ENCODE measurements around the gene ZNF593OS. TPM values are rescaled to one million over a fixed set of nuclear protein-coding genes. Genes with fewer than 3 reads are reported as not detected.

Gene ZNF593OS
- total RNA-seq, 1 donor from 2014 or later = not detected

GRCh38 chr1:26162220-26162709 lies 9.4 kb downstream of the ZNF593OS start:
- ATAC-seq (no peak), DNase-seq (ENCODE audit: low spot score) (no peak)
- intact Hi-C loops (cut with DNase I) = no loop called here

GRCh38 chr1:26161415-26162219 lies 10.0 kb downstream of the ZNF593OS start:
- ATAC-seq (peak; percentile 28), DNase-seq (ENCODE audit: low spot score) (no peak)
- intact Hi-C loops (cut with DNase I) = no loop called here

GRCh38 chr1:26160527-26161414 lies 10.9 kb downstream of the ZNF593OS start:
- DNase-seq (ENCODE audit: low spot score) (no peak), ATAC-seq (no peak)
- intact Hi-C loops (cut with DNase I) = no loop called here

GRCh38 chr1:26159743-26160039 lies 11.9 kb downstream of the ZNF593OS start:
- DNase-seq (ENCODE audit: low spot score) (no peak), ATAC-seq (no peak)
- intact Hi-C loops (cut with DNase I) = no loop called here

GRCh38 chr1:26158908-26159742 lies 12.5 kb downstream of the ZNF593OS start, which contains the start of gene FAM110D:
Gene FAM110D (plus strand): TSS chr1:26159079. CDS start chr1:26161292, 2,213 bp downstream.
- intact Hi-C loops (cut with DNase I) = no loop called here
- DNase-seq (ENCODE audit: low spot score) (peak; percentile 36), ATAC-seq (no peak)

- ATAC-seq (no peak), DNase-seq (ENCODE audit: low spot score) (peak; percentile 17)
- intact Hi-C loops (cut with DNase I) = no loop called here
These were observed 13.2 kb downstream of the ZNF593OS start for GRCh38 chr1:26158271-26158907.

- DNase-seq (ENCODE audit: low spot score) (peak; percentile 58), ATAC-seq (no peak)
- intact Hi-C loops (cut with DNase I) = no loop called here
These were observed 15.2 kb downstream of the ZNF593OS start for GRCh38 chr1:26156285-26157038.

GRCh38 chr1:26155370-26156284 lies 16.0 kb downstream of the ZNF593OS start:
- ATAC-seq (no peak), DNase-seq (ENCODE audit: low spot score) (peak; percentile 51)
- intact Hi-C loops (cut with DNase I) = no loop called here

- no peak for ATAC-seq
- intact Hi-C loops (cut with DNase I) = loop anchor here (5.0 kb wide), 1 partner anchor 117 kb away; no protein-coding TSS in a partner anchor
- DNase-seq (ENCODE audit: low spot score) = peak; percentile 47
These were observed 16.9 kb downstream of the ZNF593OS start for GRCh38 chr1:26154750-26155149.

GRCh38 chr1:26153966-26154532 lies 17.6 kb downstream of the ZNF593OS start:
- DNase-seq (ENCODE audit: low spot score) = peak; percentile 30
- no peak for ATAC-seq
- intact Hi-C loops (cut with DNase I) = loop anchor here (5.0 kb wide), 1 partner anchor 117 kb away; no protein-coding TSS in a partner anchor

GRCh38 chr1:26148887-26149286 lies 22.7 kb downstream of the ZNF593OS start:
- DNase-seq (ENCODE audit: low spot score) (no peak), ATAC-seq (no peak)
- intact Hi-C loops (cut with DNase I) = loop anchor here (5.0 kb wide), 1 partner anchor 42 kb away; no protein-coding TSS in a partner anchor

GRCh38 chr1:26145960-26146294 lies 25.7 kb downstream of the ZNF593OS start:
- DNase-seq (ENCODE audit: low spot score) (no peak), ATAC-seq (no peak)
- intact Hi-C loops (cut with DNase I) = loop anchor here (5.0 kb wide), 1 partner anchor 39 kb away; no protein-coding TSS in a partner anchor

- intact Hi-C loops (cut with DNase I) = loop anchor here (5.0 kb wide), 1 partner anchor 38 kb away; no protein-coding TSS in a partner anchor
- peak; percentile 91 for ATAC-seq
These were observed 26.3 kb downstream of the ZNF593OS start for GRCh38 chr1:26145041-26145959.

GRCh38 chr1:26142159-26142558 lies 29.5 kb downstream of the ZNF593OS start:
- ATAC-seq (no peak), DNase-seq (ENCODE audit: low spot score) (no peak)
- intact Hi-C loops (cut with DNase I) = no loop called here

More at GRCh38 chr1:26145041-26145959, 26.3 kb downstream of the ZNF593OS start:
- DNase-seq (ENCODE audit: low spot score) = peak; percentile 84

GRCh38 chr1:26138974-26139558 lies 32.6 kb downstream of the ZNF593OS start:
- intact Hi-C loops (cut with DNase I) = no loop called here
- ATAC-seq (no peak), DNase-seq (ENCODE audit: low spot score) (no peak)
